Measurements from ENCODE around the gene SLC24A3.

- TF ChIP-seq CTCF (conservative IDR thresholded peaks at IDR 0.05; ENCODE audit: low read depth, low read length) = no peak
- TF ChIP-seq EZH2 (IDR thresholded peaks at IDR 0.05; ENCODE audit: borderline replicate concordance, low read depth, low read length, poor library complexity, severe bottlenecking) = no peak
Observed at GRCh38 chr20:19426356-19426755, 213.9 kb downstream of the SLC24A3 start.
